Mammary epithelial cell (primary cell): Measurements from ENCODE around the gene ARID3B.

ENCODE experiments used
- CTCF ChIP-seq, 2 donors: IDR thresholded peaks in 1 of 2; conservative IDR thresholded peaks in 1 of 2; 2 replicates each; pipeline ENCODE4 v1.5.1; 2011 to 2012; ENCODE audit warnings: inconsistent platforms in 2 of 2, low read length in 2 of 2, mild to moderate bottlenecking in 2 of 2, control low read depth in 1 of 2, low read depth in 1 of 2; ENCODE audit not compliant: insufficient read depth in 1 of 2; ENCODE audit errors: extremely low read depth in 1 of 2
- EZH2 ChIP-seq: IDR thresholded peaks from 2 replicates; pipeline ENCODE4 v1.6.1; 2012; ENCODE audit warnings: low read length, inconsistent platforms, borderline replicate concordance

GRCh38 chr15:74619916-74620635, 79.1 kb downstream of the ARID3B start:
- TF ChIP-seq CTCF (conservative IDR thresholded peaks at IDR 0.05 in 1 of 2, IDR thresholded peaks at IDR 0.05 in 1 of 2; ENCODE audit: extremely low read depth in 1 of 2, insufficient read depth in 1 of 2, low read depth in 1 of 2, low read length in 2 of 2) (no peak), EZH2 (no peak)
